Psoas muscle (tissue), 8 donors: ENCODE measurements around the gene COL4A1. TPM values are rescaled to one million over a fixed set of nuclear protein-coding genes. Genes with fewer than 3 reads are reported as not detected.
A peak's percentile ranks its signal among the peaks of the same experiment; 100 is the strongest.

Source experiments
- ATAC-seq, 4 donors: fragments of 200-7000 bp; cut with Tn5 transposase; one replicate each; pipeline ENCODE4 v1.9.1; 2020; ENCODE audit warnings: moderate library complexity in 3 of 4, mild to moderate bottlenecking in 2 of 4
- DNase-seq, 2 donors: peaks; one replicate each; pipeline ENCODE4 v3.0.0-alpha.2; 2020
- H3K27ac ChIP-seq: fragments of 200-600 bp; one replicate; pipeline ENCODE4 v1.8.0; 2022
- H3K27me3 ChIP-seq, 3 donors: fragments of 200-600 bp in 1 of 3; one replicate each; pipeline versions ENCODE4 v1.6.1 to v1.8.0; 2013 to 2022; ENCODE audit warnings: low read length in 2 of 3, mild to moderate bottlenecking in 2 of 3, moderate library complexity in 1 of 3; ENCODE audit not compliant: insufficient read depth in 3 of 3
- H3K36me3 ChIP-seq, 2 donors: fragments of 200-600 bp in 1 of 2; one replicate each; pipeline versions ENCODE4 v1.6.1 to v1.8.0; 2013 to 2022; ENCODE audit warnings: low read depth in 1 of 2, mild to moderate bottlenecking in 1 of 2, moderate library complexity in 1 of 2; ENCODE audit not compliant: insufficient read depth in 1 of 2
- H3K4me1 ChIP-seq: fragments of 200-600 bp; one replicate; pipeline ENCODE4 v1.8.0; 2022
- H3K4me3 ChIP-seq: fragments of 200-600 bp; one replicate; pipeline ENCODE4 v1.8.0; 2022; ENCODE audit warnings: mild to moderate bottlenecking
- H3K9me3 ChIP-seq: fragments of 200-600 bp; one replicate; pipeline ENCODE4 v1.8.0; 2022
- WGBS, 3 donors: extraction: QIAGEN DNeasy Blood & Tissue Kit; methylation state at CpG; one replicate each; pipeline versions ENCODE4 v1.1.6 to v1.1.7; 2013; 5-methylcytosine and 5-hydroxymethylcytosine counted together
- intact Hi-C, 2 donors: fragments of 100-400 bp; cut with DNase I; formaldehyde crosslinking; loops; one replicate each; pipeline versions ENCODE4 v1.11.0 to v1.14.2; 2022
- polyA plus RNA-seq, 3 donors: library from polyadenylated mRNA; stranded (reverse); fragments of 200-250 nt; gene quantifications; one replicate each; pipeline ENCODE4 v1.2.3, GENCODE V29; 2013
- total RNA-seq, 4 donors: library from RNA; stranded (reverse); fragmentation: NEBNext Ultra II Directional in 2 of 4; extraction: Animal tissue kit (Norgen Biotek cat#: 25700) in 2 of 4; gene quantifications; one replicate each; pipeline versions ENCODE4 v1.2.1 to v1.2.4, GENCODE V29; 2021 to 2023
- TF ChIP-seq, protein P1 (sequence below): fragments of 200-600 bp; IDR thresholded peaks from one replicate; pipeline ENCODE4 v1.8.0; 2022; ENCODE audit warnings: antibody characterized with exemption
- donor health status: healthy with polysubstance abuse.
- donor health status: DM: no; HTN: no; CAD: no; lungs with moderate emphysema.
- donor health status: Bipolar disorder and iron deficiency.
- donor health status: healthy.
- donor health status: DM: yes; HTN: yes; CAD: no.
- donor health status: DM: no; HTN: no; CAD: no.
- donor health status: DM: no; HTN: no; CAD: no.
- donor health status: DM: yes; HTN: yes; CAD: no.

The COL4A1 gene
- total and polyA plus RNA-seq, 7 donors = 39.0 to 127 (median 97.0) TPM

DNA sequence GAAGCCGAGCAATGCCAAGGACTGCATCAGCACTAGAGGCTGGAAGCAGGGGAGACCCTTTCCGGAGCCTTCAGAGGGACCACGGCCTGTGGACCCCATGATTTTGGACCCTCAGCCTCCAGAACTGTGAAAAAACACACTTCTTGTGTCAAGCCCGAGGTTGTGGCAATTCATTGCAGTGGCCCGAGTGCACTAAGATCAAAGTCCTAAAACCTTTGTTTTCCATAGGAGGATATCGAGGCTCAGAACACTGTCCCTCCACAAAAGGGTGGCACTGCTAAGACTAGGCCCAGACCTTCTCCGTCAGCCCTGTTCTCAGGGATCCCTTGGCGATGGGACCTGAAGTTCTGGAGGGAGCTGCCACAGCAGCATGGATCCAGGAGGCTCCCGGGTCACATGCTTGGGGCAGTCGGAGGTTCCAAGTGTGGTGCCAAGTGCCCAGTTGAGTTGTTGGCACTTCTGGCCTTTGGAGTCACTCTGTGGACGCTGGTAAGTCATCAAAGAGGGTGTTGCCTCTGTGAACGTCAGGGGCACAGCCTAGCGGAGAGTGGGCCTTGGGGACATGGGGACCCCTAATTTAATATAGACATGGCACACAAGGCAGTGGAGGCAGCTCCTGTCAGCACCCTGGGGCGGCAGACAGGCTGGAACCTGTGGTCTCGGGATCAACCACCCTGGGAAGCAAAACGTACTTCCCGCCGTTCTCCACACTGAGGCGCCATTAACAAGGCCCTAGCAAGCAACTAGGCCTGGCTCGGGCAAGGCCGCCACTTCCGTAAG is 199.2 kb downstream of the COL4A1 start:
- Histone ChIP-seq H3K4me3 (no peak overlapping the region), H3K27ac (no peak overlapping the region), H3K4me1 (peaks cover 13% of the 10 kb centered on the region), H3K36me3 (no peaks in the 10 kb centered on the region), H3K9me3 (no peaks in the 10 kb centered on the region), H3K27me3 (no peaks in the 10 kb centered on the region)
- intact Hi-C loops = loop anchor here in 1 of 2 donors (2.0 to 10.0 kb wide), 3 partner anchors 483 to 1147 kb away; no protein-coding TSS in a partner anchor
- WGBS, 3 donors = 86 to 94% (median 88%) methylated on average over 22 of the region's 22 CpGs
- ATAC-seq (no peak), DNase-seq (no peak)
- TF ChIP-seq, protein P1, sequence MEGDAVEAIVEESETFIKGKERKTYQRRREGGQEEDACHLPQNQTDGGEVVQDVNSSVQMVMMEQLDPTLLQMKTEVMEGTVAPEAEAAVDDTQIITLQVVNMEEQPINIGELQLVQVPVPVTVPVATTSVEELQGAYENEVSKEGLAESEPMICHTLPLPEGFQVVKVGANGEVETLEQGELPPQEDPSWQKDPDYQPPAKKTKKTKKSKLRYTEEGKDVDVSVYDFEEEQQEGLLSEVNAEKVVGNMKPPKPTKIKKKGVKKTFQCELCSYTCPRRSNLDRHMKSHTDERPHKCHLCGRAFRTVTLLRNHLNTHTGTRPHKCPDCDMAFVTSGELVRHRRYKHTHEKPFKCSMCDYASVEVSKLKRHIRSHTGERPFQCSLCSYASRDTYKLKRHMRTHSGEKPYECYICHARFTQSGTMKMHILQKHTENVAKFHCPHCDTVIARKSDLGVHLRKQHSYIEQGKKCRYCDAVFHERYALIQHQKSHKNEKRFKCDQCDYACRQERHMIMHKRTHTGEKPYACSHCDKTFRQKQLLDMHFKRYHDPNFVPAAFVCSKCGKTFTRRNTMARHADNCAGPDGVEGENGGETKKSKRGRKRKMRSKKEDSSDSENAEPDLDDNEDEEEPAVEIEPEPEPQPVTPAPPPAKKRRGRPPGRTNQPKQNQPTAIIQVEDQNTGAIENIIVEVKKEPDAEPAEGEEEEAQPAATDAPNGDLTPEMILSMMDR = peak; percentile 21

DNA sequence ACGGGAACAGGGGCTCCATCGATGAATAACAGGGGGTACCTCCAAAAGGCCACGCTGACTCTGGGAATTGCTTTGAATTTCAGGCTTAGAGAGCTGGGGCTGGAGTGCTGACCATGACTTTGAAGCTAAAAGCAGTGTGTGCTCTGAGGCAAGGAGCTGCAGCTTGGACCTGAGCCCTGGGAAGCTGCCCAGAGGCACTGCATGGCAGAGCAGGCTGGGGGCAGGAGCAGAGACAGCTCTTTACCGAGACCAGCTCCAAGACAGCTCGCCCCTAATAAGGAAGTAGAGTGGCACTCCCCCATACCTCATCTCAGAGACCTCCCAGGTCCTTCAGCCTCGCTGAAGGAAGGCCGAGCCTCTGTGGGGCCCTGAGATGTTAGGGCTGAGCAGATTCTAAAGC is 200.2 kb downstream of the COL4A1 start:
- H3K36me3 ChIP-seq = no peaks in the 10 kb centered on the region
- no peaks in the 10 kb centered on the region for H3K27me3 ChIP-seq
- WGBS, 3 donors = 45 to 72% (median 46%) methylated on average over 7 of the region's 7 CpGs
- peaks cover 13% of the 10 kb centered on the region for H3K4me1 ChIP-seq
- TF ChIP-seq, protein P1 = no peak
- H3K4me3 ChIP-seq = no peak overlapping the region
- no peak for DNase-seq
- peaks cover 2% of the 10 kb centered on the region for H3K9me3 ChIP-seq
- intact Hi-C loops = loop anchor here in 1 of 2 donors (10.0 kb wide), 2 partner anchors 482 to 962 kb away; no protein-coding TSS in a partner anchor
- ATAC-seq = peak in 1 of 4 donors; percentile 43
- peak overlapping the region; percentile 36 for H3K27ac ChIP-seq

- DNase-seq = no peak
- Histone ChIP-seq H3K4me3 (no peak overlapping the region), H3K27ac (no peak overlapping the region), H3K4me1 (peaks cover 9% of the 10 kb centered on the region), H3K9me3 (peaks cover 2% of the 10 kb centered on the region), H3K36me3 (no peaks in the 10 kb centered on the region), H3K27me3 (no peaks in the 10 kb centered on the region)
- WGBS, 3 donors = 57 to 69% (median 69%) methylated on average over 6 of the region's 6 CpGs
- intact Hi-C loops = loop anchor here in 1 of 2 donors (10.0 kb wide), 2 partner anchors 480 to 960 kb away; no protein-coding TSS in a partner anchor
- no peak for ATAC-seq
- TF ChIP-seq, protein P1 = no peak
Observed at GRCh38 chr13:110105136-110105535, 201.8 kb downstream of the COL4A1 start.

- TF ChIP-seq, protein P1 = no peak
- no peak for DNase-seq
- H3K4me3 ChIP-seq = no peak overlapping the region
- WGBS, 3 donors = 56 to 79% (median 73%) methylated on average over 2 of the region's 2 CpGs
- ATAC-seq = no peak
- no peak overlapping the region for H3K27ac ChIP-seq
- no peaks in the 10 kb centered on the region for H3K4me1 ChIP-seq
- no peaks in the 10 kb centered on the region for H3K36me3 ChIP-seq
- peaks cover 2% of the 10 kb centered on the region for H3K9me3 ChIP-seq
- no peaks in the 10 kb centered on the region for H3K27me3 ChIP-seq
- intact Hi-C loops = loop anchor here in 1 of 2 donors (10.0 kb wide), 2 partner anchors 479 to 959 kb away; no protein-coding TSS in a partner anchor
Observed at GRCh38 chr13:110103534-110103933, 203.4 kb downstream of the COL4A1 start.
